Measurements from ENCODE around the gene KRT27.
"Not testable (repeated sequence)": the region's sequence is repeated elsewhere in the genome, so short reads cannot be mapped to it uniquely, and the experiment has no call there.

KRT27 gene

GRCh38 chr17:40753804-40754203 lies 28.5 kb downstream of the KRT27 start:
- DNase-seq: no peak

- no peak for DNase-seq
Measured at GRCh38 chr17:40751065-40751464, 31.3 kb downstream of the KRT27 start.

DNA sequence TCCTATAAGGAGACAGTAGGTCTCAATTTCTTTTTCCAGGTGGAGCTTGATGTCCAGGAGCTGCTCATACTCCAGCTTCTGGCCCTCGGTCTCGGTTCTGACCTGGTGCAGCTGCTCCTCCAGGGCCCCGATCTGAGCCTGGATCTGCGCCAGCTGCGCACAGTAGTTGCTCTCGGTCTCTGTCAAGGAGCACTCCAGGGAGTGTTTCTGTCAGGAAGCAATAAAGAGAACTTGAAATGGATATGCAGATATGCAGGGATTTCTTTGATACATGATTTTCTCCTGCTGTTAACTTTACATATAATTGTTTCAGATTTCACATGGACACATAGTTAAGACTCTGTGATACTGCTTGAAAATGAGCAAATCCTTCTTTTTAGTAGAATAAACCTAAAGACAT lies 32.0 kb downstream of the KRT27 start:
- no peak for DNase-seq

DNA sequence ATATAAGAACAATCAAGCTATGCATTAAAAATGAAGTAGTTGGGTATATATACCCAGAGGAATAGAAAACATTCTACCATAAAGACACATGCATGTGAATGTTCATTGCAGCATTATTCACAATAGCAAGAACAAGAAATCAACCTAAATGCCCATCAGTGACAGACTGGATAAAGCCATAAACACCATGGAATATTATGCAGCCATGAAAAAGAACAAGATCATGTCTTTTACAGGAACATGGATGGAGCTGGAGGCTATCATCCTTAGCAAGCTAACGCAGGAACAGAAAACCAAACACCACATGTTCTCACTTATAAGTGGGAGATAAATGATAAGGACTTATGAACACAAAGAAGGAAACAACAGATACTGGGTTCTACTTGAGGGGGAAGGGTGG lies 33.7 kb downstream of the KRT27 start:
- not testable (repeated sequence) for DNase-seq

DNA sequence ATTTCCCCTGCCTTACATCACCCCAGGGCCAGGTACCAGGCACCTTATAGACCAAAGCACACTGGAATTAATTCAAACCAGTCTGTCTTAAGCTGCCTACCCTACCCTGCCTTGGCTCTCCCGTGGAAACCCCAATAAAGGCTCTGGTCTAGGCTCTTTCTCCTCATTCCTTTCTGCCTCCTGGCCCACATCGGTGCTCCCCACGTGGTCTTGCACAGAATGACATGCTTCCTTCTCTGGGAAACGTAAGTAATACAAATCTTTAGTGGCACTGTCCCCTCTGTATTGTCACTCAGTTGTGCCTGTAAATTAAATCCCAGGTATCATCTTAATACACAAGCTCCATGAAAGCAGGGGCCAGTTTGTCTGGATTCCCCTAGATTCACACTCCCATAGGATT lies 43.8 kb downstream of the KRT27 start:
- no peak for DNase-seq

GRCh38 chr17:40735016-40735415 lies 47.3 kb downstream of the KRT27 start:
- DNase-seq: no peak

DNA sequence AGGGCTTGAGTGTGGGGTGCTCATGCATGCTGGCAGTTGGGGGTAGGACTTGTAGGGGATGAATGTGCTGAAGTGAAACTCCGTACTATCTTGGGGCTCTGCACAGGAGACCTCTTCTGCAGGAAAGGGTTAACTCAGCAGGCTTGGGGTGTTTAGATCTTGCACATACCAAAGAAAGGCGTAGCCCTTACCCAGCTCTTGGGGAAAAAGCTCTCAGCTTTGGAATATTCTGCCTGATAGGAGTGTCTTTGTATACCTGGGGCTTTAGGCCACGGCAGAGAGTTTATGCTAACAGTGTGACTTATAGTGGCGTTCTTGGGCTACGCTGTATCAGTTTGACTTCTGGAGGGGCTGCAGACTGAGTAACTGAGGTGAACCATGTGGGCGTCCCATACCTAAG lies 48.3 kb downstream of the KRT27 start:
- no peak for DNase-seq

DNA sequence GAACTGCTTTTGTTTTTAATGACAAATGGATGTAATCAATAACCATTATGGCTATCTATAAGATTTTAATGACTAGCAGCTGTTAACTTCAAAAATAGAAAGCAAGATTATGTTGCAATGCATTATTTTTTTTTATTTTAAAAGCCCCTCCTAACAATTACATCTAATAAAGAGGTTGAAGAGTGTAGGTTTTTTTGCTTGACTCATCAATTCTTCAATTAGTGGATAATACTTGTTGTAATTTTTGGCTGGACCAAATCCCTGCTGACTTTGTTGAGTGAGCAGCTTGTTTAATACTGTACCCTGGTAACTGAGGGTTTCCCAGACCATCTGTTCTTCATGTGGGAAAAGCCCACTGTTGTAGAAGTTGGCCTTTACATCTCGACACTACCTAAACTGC lies 51.4 kb downstream of the KRT27 start:
- no peak for DNase-seq

DNA sequence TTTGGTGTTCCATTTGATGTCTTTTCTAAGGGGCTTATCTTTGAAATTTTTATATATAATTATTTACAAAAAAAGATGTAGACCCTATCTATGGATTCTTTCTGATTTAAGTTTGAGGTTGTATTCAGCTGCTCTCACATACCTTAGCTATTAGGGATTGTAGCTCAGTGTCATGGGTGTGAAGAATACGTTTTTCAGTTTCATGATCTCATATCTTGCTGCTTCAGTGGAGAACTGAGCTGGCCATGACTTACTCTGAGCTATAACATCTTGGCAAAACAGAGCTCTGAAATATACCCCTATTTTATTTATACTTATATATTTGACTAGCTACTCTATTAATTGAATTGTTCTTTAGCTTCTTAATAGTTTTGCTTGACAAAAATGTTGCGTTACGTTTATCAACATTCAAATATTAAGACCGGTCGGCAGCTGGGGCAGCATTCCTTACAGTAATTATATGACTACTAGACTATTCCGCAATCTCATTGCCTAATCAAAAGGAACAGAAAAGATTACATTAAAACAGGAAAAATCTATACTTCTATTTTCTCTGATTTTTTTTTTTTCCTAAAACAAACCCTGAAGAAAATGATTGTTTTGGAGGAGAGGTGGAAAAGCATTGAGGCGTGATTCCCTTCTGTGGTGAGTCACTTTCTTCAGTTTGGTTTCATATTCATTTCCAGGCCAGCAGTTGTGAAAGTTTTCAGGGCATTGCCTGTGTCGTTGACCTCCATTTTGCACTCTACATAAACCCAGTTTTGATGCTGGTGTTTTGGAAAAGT lies 54.7 kb downstream of the KRT27 start:
- no peak for DNase-seq

GRCh38 chr17:40726919-40727318 lies 55.4 kb downstream of the KRT27 start:
- no peak for DNase-seq

All from NCI-H748 treated with DMSO at 0.1 percent for 48 hours (cell line).